ENCODE results near the gene FAM20A. TPM values are rescaled to one million over a fixed set of nuclear protein-coding genes. Genes with fewer than 3 reads are reported as not detected.
A peak's percentile ranks its signal among the peaks of the same experiment; 100 is the strongest.

Gene FAM20A
- total and polyA plus RNA-seq, 4 donors = 14.9 to 72.0 (median 58.6) TPM

- no peak overlapping the region for H3K9ac ChIP-seq (ENCODE audit: low read depth in 1 of 2, low read length in 2 of 2)
- no peak for DNase-seq (ENCODE audit: low spot score)
- H3K9me3 ChIP-seq (ENCODE audit: control insufficient read depth in 4 of 4, low read length in 3 of 4) = no peaks in the 10 kb centered on the region
- H3K36me3 ChIP-seq (ENCODE audit: control insufficient read depth in 4 of 4, insufficient read depth in 3 of 4, low read depth in 1 of 4, low read length in 3 of 4) = peaks cover 4 to 42% (median 37%) of the 10 kb centered on the region in 4 donors
- 50% methylated on average over 3 of the region's 3 CpGs for WGBS
- H3K27ac ChIP-seq (ENCODE audit: low read depth in 1 of 2, low read length in 2 of 2) = peak overlapping the region; percentile 22 to 63
- no peak overlapping the region for H3K4me3 ChIP-seq (ENCODE audit: low read depth in 1 of 3, low read length in 3 of 3)
- peaks cover 0 to 46% (median 31%) of the 10 kb centered on the region in 4 donors for H3K4me1 ChIP-seq (ENCODE audit: control insufficient read depth in 4 of 4, insufficient read depth in 4 of 4, low read length in 3 of 4)
- H3K27me3 ChIP-seq (ENCODE audit: control insufficient read depth in 4 of 4, insufficient read depth in 4 of 4, low read length in 3 of 4) = no peaks in the 10 kb centered on the region
- TF ChIP-seq HNF4A (conservative IDR thresholded peaks at IDR 0.05) (peak in 1 of 2 donors; percentile 9), FOXA1 (IDR thresholded peaks at IDR 0.05) (no peak)
Observed at GRCh38 chr17:68535922-68536321, 65.2 kb downstream of the FAM20A start.

GRCh38 chr17:68534695-68535088 lies 66.5 kb downstream of the FAM20A start:
- WGBS = 61% methylated on average over 6 of the region's 6 CpGs
- H3K36me3 ChIP-seq (ENCODE audit: control insufficient read depth in 4 of 4, insufficient read depth in 3 of 4, low read depth in 1 of 4, low read length in 3 of 4) = peaks cover 4 to 50% (median 43%) of the 10 kb centered on the region in 4 donors
- TF ChIP-seq HNF4A (conservative IDR thresholded peaks at IDR 0.05) (peak; percentile 17 to 19), SP1 (IDR thresholded peaks at IDR 0.05) (no peak)

GRCh38 chr17:68533887-68534694 lies 67.1 kb downstream of the FAM20A start:
- Histone ChIP-seq H3K4me3 (ENCODE audit: low read depth in 1 of 3, low read length in 3 of 3) (no peak overlapping the region), H3K27ac (ENCODE audit: low read depth in 1 of 2, low read length in 2 of 2) (peak overlapping the region; percentile 6 to 44), H3K36me3 (ENCODE audit: control insufficient read depth in 4 of 4, insufficient read depth in 3 of 4, low read depth in 1 of 4, low read length in 3 of 4) (peaks cover 8 to 52% (median 45%) of the 10 kb centered on the region in 4 donors), H3K9me3 (ENCODE audit: control insufficient read depth in 4 of 4, low read length in 3 of 4) (no peaks in the 10 kb centered on the region), H3K9ac (ENCODE audit: low read depth in 1 of 2, low read length in 2 of 2) (no peak overlapping the region), H3K27me3 (ENCODE audit: control insufficient read depth in 4 of 4, insufficient read depth in 4 of 4, low read length in 3 of 4) (no peaks in the 10 kb centered on the region), H3K4me1 (ENCODE audit: control insufficient read depth in 4 of 4, insufficient read depth in 4 of 4, low read length in 3 of 4) (peaks cover 0 to 29% (median 21%) of the 10 kb centered on the region in 4 donors)
- WGBS = 72% methylated on average over 6 of the region's 6 CpGs
- DNase-seq (ENCODE audit: low spot score) = no peak
- TF ChIP-seq RAD21 (IDR thresholded peaks at IDR 0.05) (peak; percentile 66 to 67), ZBTB33 (IDR thresholded peaks at IDR 0.05) (peak; percentile 41), TAF1 (conservative IDR thresholded peaks at IDR 0.05) (no peak), CTCF (IDR thresholded peaks at IDR 0.05; ENCODE audit: low read depth, low read length, missing input control) (peak; percentile 51), EGR1 (IDR thresholded peaks at IDR 0.05; ENCODE audit: low read depth in 2 of 2) (no peak)

More at GRCh38 chr17:68534695-68535088, 66.5 kb downstream of the FAM20A start:
- Histone ChIP-seq H3K9ac (ENCODE audit: low read depth in 1 of 2, low read length in 2 of 2) (peak overlapping the region in 1 of 2 donors; percentile 31), H3K9me3 (ENCODE audit: control insufficient read depth in 4 of 4, low read length in 3 of 4) (no peaks in the 10 kb centered on the region), H3K27ac (ENCODE audit: low read depth in 1 of 2, low read length in 2 of 2) (peak overlapping the region in 1 of 2 donors; percentile 6), H3K4me1 (ENCODE audit: control insufficient read depth in 4 of 4, insufficient read depth in 4 of 4, low read length in 3 of 4) (peaks cover 0 to 35% (median 25%) of the 10 kb centered on the region in 4 donors), H3K27me3 (ENCODE audit: control insufficient read depth in 4 of 4, insufficient read depth in 4 of 4, low read length in 3 of 4) (no peaks in the 10 kb centered on the region), H3K4me3 (ENCODE audit: low read depth in 1 of 3, low read length in 3 of 3) (no peak overlapping the region)
- DNase-seq (ENCODE audit: low spot score) = no peak
